GM23338 (cell line): ENCODE data around the gene ZDHHC1. TPM values are rescaled to one million over a fixed set of nuclear protein-coding genes. Genes with fewer than 3 reads are reported as not detected.

Experiments
- ATAC-seq: fragments of 200-7000 bp; cut with Tn5 transposase; 3 replicates; pipeline ENCODE4 v1.9.1; 2020
- DNase-seq: peaks from one replicate; pipeline ENCODE4 v3.0.0-alpha.2; 2015; ENCODE audit warnings: low spot score
- H2AFZ ChIP-seq: fragments of 200-600 bp; sonication (generic); 2 replicates; pipeline ENCODE4 v1.8.0; 2016; ENCODE audit warnings: antibody characterized with exemption, mild to moderate bottlenecking, moderate library complexity
- H3F3A ChIP-seq: fragments of 200-600 bp; sonication (generic); replicated peaks from 2 replicates; pipeline ENCODE4 v1.8.0; 2017; ENCODE audit warnings: antibody characterized with exemption, mixed run types, low read depth
- H3K27ac ChIP-seq: fragments of 200-600 bp; sonication (generic); 2 replicates; pipeline ENCODE4 v1.6.1; 2016; ENCODE audit warnings: low read depth
- H3K27me3 ChIP-seq: fragments of 200-600 bp; sonication (generic); 2 replicates; pipeline ENCODE4 v1.8.0; 2016; ENCODE audit warnings: mild to moderate bottlenecking, mixed run types, moderate library complexity; ENCODE audit not compliant: insufficient read depth
- H3K36me3 ChIP-seq: fragments of 200-600 bp; sonication (generic); 2 replicates; pipeline ENCODE4 v1.8.0; 2016; ENCODE audit warnings: mild to moderate bottlenecking; ENCODE audit not compliant: insufficient read depth
- H3K4me1 ChIP-seq: fragments of 200-600 bp; sonication (generic); 2 replicates; pipeline ENCODE4 v1.8.0; 2016; ENCODE audit warnings: mild to moderate bottlenecking, moderate library complexity; ENCODE audit not compliant: insufficient read depth
- H3K4me2 ChIP-seq: fragments of 200-600 bp; sonication (generic); 2 replicates; pipeline ENCODE4 v1.7.1; 2017; ENCODE audit warnings: mixed run types
- H3K4me3 ChIP-seq: fragments of 200-600 bp; sonication (generic); 2 replicates; pipeline ENCODE4 v1.6.1; 2016; ENCODE audit warnings: mixed run types
- H3K79me2 ChIP-seq: fragments of 200-600 bp; sonication (generic); replicated peaks from 2 replicates; pipeline ENCODE4 v1.8.0; 2017; ENCODE audit warnings: mild to moderate bottlenecking; ENCODE audit not compliant: insufficient read depth
- H3K9me2 ChIP-seq: fragments of 200-600 bp; sonication (generic); 2 replicates; pipeline ENCODE4 v1.8.0; 2017; ENCODE audit not compliant: insufficient read depth
- H4K20me1 ChIP-seq: fragments of 200-600 bp; sonication (generic); replicated peaks from 2 replicates; pipeline ENCODE4 v1.8.0; 2017; ENCODE audit warnings: mild to moderate bottlenecking; ENCODE audit not compliant: insufficient read depth
- H3K27ac Mint-ChIP-seq: 2 replicates; pipeline ENCODE4 v1.8.0; 2020; ENCODE audit warnings: inconsistent platforms, mild to moderate bottlenecking, moderate library complexity, mixed read lengths
- H3K27me3 Mint-ChIP-seq: 3 replicates; pipeline ENCODE4 v1.8.0; 2022; ENCODE audit warnings: low read depth, mild to moderate bottlenecking, moderate library complexity, mixed read lengths, inconsistent platforms; ENCODE audit not compliant: insufficient read depth, poor library complexity
- H3K36me3 Mint-ChIP-seq: 3 replicates; pipeline ENCODE4 v1.8.0; 2021; ENCODE audit warnings: low read depth, mild to moderate bottlenecking, inconsistent platforms, moderate library complexity, mixed read lengths
- H3K4me1 Mint-ChIP-seq: 3 replicates; pipeline ENCODE4 v1.8.0; 2020; ENCODE audit warnings: mild to moderate bottlenecking, inconsistent platforms, mixed read lengths
- H3K4me3 Mint-ChIP-seq: 3 replicates; pipeline ENCODE4 v1.8.0; 2021; ENCODE audit warnings: moderate library complexity, mild to moderate bottlenecking, inconsistent platforms, mixed read lengths
- H3K9me3 Mint-ChIP-seq: 3 replicates; pipeline ENCODE4 v1.8.0; 2020; ENCODE audit warnings: moderate library complexity, mild to moderate bottlenecking, inconsistent platforms, mixed read lengths
- CREB1 ChIP-seq: fragments of 250-450 bp; sonication (Bioruptor Pico); IDR thresholded peaks from 2 replicates; pipeline ENCODE4 v1.5.0; 2020; ENCODE audit warnings: low read depth, mild to moderate bottlenecking, moderate library complexity
- EZH2 ChIP-seq: fragments of 200-600 bp; sonication (generic); IDR thresholded peaks from one replicate; pipeline ENCODE4 v1.8.0; 2017; ENCODE audit warnings: antibody characterized with exemption, mild to moderate bottlenecking, low read depth; ENCODE audit not compliant: unreplicated experiment
- EZH2phosphoT487 ChIP-seq: fragments of 200-600 bp; sonication (generic); IDR thresholded peaks from one replicate; pipeline ENCODE4 v1.8.1; 2018; ENCODE audit warnings: antibody characterized with exemption; ENCODE audit not compliant: unreplicated experiment
- JUNB ChIP-seq: IDR thresholded peaks from one replicate; pipeline ENCODE4 v1.6.1; 2016; ENCODE audit warnings: antibody characterized with exemption; ENCODE audit not compliant: unreplicated experiment
- NANOG ChIP-seq: IDR thresholded peaks from 2 replicates; pipeline ENCODE4 v1.6.1; 2016; ENCODE audit warnings: antibody characterized with exemption, borderline replicate concordance
- POLR2AphosphoS5 ChIP-seq: IDR thresholded peaks from 2 replicates; pipeline ENCODE4 v1.6.1; 2016; ENCODE audit warnings: antibody characterized with exemption, low read depth
- STAT1 ChIP-seq: IDR thresholded peaks from one replicate; pipeline ENCODE4 v1.6.1; 2016; ENCODE audit warnings: antibody characterized with exemption; ENCODE audit not compliant: unreplicated experiment
- ZNF114 ChIP-seq: fragments of 250-450 bp; sonication (Bioruptor Pico); IDR thresholded peaks from 2 replicates; pipeline ENCODE4 v1.5.0; 2020; ENCODE audit warnings: mild to moderate bottlenecking, moderate library complexity
- ZNF331 ChIP-seq: fragments of 250-450 bp; sonication (Bioruptor Pico); IDR thresholded peaks from 2 replicates; pipeline ENCODE4 v1.5.0; 2020; ENCODE audit warnings: low read depth, mild to moderate bottlenecking, moderate library complexity
- polyA plus RNA-seq: library from polyadenylated mRNA; unstranded; fragments of >200 nt; fragmentation: Nextera tagmentation; extraction: Ambion mirVana; gene quantifications from 2 replicates; pipeline ENCODE4 v1.2.1, GENCODE V29; 2016
- total RNA-seq: library from RNA; depleted of rRNA; stranded (reverse); fragments of >200 nt; shearing (Covaris generic); gene quantifications from 2 replicates; pipeline ENCODE4 v1.2.3, GENCODE V29; 2014
- TF ChIP-seq, protein P1 (sequence below), 2 experiments: fragments of 200-600 bp in 1 of 2; sonication (generic) in 1 of 2; conservative IDR thresholded peaks; 2 replicates each; pipeline versions ENCODE4 v1.5.1 to v1.6.1; 2016 to 2017; ENCODE audit warnings: antibody characterized with exemption in 2 of 2, low read depth in 2 of 2, mild to moderate bottlenecking in 2 of 2, moderate library complexity in 1 of 2
- TF ChIP-seq, protein P2 (sequence below): fragments of 250-450 bp; sonication (Bioruptor Pico); IDR thresholded peaks from 2 replicates; pipeline ENCODE4 v1.5.0; 2020; ENCODE audit warnings: mild to moderate bottlenecking, moderate library complexity
- TF ChIP-seq, protein P3 (sequence below): IDR thresholded peaks from one replicate; pipeline ENCODE4 v1.6.1; 2018; ENCODE audit warnings: antibody characterized with exemption; ENCODE audit not compliant: unreplicated experiment
- TF ChIP-seq, protein P4 (sequence below): IDR thresholded peaks from 2 replicates; pipeline ENCODE4 v1.6.1; 2016; ENCODE audit warnings: antibody characterized with exemption

The ZDHHC1 gene
- total and polyA plus RNA-seq, 2 experiments from 2014 or later: 1.4 to 2.7 TPM

GRCh38 chr16:67457611-67458010, 41.3 kb upstream of the ZDHHC1 start:
- Histone ChIP-seq H3K9me2 (no peaks in the 10 kb centered on the region), H4K20me1 (no peaks in the 10 kb centered on the region; the same call in 1 of the 2 replicates), H3K79me2 (no peaks in the 10 kb centered on the region), H3K27ac (no peak overlapping the region), H2AFZ (no peak overlapping the region), H3F3A (no peaks in the 10 kb centered on the region), H3K4me1 (no peaks in the 10 kb centered on the region), H3K27me3 (no peaks in the 10 kb centered on the region), H3K4me2 (no peak overlapping the region), H3K36me3 (no peaks in the 10 kb centered on the region), H3K4me3 (no peak overlapping the region)
- TF ChIP-seq EZH2 (no peak), STAT1 (no peak), NANOG (no peak), JUNB (no peak), ZNF331 (CRISPR knock-in tag) (no peak), EZH2phosphoT487 (no peak), POLR2AphosphoS5 (no peak), ZNF114 (no peak), CREB1 (CRISPR knock-in tag) (no peak)
- TF ChIP-seq, protein P1, sequence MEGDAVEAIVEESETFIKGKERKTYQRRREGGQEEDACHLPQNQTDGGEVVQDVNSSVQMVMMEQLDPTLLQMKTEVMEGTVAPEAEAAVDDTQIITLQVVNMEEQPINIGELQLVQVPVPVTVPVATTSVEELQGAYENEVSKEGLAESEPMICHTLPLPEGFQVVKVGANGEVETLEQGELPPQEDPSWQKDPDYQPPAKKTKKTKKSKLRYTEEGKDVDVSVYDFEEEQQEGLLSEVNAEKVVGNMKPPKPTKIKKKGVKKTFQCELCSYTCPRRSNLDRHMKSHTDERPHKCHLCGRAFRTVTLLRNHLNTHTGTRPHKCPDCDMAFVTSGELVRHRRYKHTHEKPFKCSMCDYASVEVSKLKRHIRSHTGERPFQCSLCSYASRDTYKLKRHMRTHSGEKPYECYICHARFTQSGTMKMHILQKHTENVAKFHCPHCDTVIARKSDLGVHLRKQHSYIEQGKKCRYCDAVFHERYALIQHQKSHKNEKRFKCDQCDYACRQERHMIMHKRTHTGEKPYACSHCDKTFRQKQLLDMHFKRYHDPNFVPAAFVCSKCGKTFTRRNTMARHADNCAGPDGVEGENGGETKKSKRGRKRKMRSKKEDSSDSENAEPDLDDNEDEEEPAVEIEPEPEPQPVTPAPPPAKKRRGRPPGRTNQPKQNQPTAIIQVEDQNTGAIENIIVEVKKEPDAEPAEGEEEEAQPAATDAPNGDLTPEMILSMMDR (conservative IDR thresholded peaks at IDR 0.05; ENCODE audit: low read depth in 2 of 2): no peak
- TF ChIP-seq, protein P2, sequence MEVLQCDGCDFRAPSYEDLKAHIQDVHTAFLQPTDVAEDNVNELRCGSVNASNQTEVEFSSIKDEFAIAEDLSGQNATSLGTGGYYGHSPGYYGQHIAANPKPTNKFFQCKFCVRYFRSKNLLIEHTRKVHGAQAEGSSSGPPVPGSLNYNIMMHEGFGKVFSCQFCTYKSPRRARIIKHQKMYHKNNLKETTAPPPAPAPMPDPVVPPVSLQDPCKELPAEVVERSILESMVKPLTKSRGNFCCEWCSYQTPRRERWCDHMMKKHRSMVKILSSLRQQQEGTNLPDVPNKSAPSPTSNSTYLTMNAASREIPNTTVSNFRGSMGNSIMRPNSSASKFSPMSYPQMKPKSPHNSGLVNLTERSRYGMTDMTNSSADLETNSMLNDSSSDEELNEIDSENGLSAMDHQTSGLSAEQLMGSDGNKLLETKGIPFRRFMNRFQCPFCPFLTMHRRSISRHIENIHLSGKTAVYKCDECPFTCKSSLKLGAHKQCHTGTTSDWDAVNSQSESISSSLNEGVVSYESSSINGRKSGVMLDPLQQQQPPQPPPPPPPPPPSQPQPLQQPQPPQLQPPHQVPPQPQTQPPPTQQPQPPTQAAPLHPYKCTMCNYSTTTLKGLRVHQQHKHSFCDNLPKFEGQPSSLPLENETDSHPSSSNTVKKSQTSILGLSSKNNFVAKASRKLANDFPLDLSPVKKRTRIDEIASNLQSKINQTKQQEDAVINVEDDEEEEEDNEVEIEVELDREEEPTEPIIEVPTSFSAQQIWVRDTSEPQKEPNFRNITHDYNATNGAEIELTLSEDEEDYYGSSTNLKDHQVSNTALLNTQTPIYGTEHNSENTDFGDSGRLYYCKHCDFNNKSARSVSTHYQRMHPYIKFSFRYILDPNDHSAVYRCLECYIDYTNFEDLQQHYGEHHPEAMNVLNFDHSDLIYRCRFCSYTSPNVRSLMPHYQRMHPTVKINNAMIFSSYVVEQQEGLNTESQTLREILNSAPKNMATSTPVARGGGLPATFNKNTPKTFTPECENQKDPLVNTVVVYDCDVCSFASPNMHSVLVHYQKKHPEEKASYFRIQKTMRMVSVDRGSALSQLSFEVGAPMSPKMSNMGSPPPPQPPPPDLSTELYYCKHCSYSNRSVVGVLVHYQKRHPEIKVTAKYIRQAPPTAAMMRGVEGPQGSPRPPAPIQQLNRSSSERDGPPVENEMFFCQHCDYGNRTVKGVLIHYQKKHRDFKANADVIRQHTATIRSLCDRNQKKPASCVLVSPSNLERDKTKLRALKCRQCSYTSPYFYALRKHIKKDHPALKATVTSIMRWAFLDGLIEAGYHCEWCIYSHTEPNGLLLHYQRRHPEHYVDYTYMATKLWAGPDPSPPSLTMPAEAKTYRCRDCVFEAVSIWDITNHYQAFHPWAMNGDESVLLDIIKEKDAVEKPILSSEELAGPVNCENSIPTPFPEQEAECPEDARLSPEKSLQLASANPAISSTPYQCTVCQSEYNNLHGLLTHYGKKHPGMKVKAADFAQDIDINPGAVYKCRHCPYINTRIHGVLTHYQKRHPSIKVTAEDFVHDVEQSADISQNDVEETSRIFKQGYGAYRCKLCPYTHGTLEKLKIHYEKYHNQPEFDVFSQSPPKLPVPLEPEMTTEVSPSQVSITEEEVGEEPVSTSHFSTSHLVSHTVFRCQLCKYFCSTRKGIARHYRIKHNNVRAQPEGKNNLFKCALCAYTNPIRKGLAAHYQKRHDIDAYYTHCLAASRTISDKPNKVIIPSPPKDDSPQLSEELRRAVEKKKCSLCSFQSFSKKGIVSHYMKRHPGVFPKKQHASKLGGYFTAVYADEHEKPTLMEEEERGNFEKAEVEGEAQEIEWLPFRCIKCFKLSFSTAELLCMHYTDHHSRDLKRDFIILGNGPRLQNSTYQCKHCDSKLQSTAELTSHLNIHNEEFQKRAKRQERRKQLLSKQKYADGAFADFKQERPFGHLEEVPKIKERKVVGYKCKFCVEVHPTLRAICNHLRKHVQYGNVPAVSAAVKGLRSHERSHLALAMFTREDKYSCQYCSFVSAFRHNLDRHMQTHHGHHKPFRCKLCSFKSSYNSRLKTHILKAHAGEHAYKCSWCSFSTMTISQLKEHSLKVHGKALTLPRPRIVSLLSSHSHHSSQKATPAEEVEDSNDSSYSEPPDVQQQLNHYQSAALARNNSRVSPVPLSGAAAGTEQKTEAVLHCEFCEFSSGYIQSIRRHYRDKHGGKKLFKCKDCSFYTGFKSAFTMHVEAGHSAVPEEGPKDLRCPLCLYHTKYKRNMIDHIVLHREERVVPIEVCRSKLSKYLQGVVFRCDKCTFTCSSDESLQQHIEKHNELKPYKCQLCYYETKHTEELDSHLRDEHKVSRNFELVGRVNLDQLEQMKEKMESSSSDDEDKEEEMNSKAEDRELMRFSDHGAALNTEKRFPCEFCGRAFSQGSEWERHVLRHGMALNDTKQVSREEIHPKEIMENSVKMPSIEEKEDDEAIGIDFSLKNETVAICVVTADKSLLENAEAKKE (CRISPR knock-in tag): no peak
- TF ChIP-seq, protein P3, sequence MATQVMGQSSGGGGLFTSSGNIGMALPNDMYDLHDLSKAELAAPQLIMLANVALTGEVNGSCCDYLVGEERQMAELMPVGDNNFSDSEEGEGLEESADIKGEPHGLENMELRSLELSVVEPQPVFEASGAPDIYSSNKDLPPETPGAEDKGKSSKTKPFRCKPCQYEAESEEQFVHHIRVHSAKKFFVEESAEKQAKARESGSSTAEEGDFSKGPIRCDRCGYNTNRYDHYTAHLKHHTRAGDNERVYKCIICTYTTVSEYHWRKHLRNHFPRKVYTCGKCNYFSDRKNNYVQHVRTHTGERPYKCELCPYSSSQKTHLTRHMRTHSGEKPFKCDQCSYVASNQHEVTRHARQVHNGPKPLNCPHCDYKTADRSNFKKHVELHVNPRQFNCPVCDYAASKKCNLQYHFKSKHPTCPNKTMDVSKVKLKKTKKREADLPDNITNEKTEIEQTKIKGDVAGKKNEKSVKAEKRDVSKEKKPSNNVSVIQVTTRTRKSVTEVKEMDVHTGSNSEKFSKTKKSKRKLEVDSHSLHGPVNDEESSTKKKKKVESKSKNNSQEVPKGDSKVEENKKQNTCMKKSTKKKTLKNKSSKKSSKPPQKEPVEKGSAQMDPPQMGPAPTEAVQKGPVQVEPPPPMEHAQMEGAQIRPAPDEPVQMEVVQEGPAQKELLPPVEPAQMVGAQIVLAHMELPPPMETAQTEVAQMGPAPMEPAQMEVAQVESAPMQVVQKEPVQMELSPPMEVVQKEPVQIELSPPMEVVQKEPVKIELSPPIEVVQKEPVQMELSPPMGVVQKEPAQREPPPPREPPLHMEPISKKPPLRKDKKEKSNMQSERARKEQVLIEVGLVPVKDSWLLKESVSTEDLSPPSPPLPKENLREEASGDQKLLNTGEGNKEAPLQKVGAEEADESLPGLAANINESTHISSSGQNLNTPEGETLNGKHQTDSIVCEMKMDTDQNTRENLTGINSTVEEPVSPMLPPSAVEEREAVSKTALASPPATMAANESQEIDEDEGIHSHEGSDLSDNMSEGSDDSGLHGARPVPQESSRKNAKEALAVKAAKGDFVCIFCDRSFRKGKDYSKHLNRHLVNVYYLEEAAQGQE: no peak
- TF ChIP-seq, protein P4, sequence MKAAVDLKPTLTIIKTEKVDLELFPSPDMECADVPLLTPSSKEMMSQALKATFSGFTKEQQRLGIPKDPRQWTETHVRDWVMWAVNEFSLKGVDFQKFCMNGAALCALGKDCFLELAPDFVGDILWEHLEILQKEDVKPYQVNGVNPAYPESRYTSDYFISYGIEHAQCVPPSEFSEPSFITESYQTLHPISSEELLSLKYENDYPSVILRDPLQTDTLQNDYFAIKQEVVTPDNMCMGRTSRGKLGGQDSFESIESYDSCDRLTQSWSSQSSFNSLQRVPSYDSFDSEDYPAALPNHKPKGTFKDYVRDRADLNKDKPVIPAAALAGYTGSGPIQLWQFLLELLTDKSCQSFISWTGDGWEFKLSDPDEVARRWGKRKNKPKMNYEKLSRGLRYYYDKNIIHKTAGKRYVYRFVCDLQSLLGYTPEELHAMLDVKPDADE: no peak
- no peak for ATAC-seq
- Mint-ChIP-seq H3K36me3 (no peaks in the 10 kb centered on the region; the same call in 2 of the 3 replicates), H3K27me3 (peaks cover 3% of the 10 kb centered on the region), H3K4me3 (no peak overlapping the region), H3K4me1 (peaks cover 10% of the 10 kb centered on the region), H3K27ac (no peak overlapping the region), H3K9me3 (no peaks in the 10 kb centered on the region)
- no peak for DNase-seq
